ENCODE results near the gene PRR11.

Gene PRR11

GRCh38 chr17:59154721-59155438 lies 666 bp upstream of the PRR11 start, which contains the start of gene SKA2:
TSS of gene SKA2 (minus strand) at chr17:59155186. CDS start at chr17:59155163, 23 bp downstream.
- Histone ChIP-seq H4K8ac (ENCODE audit: low read length) (peak within 1 kb of the TSS; percentile 5), H3K9me3 (ENCODE audit: control insufficient read depth, low read length) (no peaks in the 10 kb centered on the region)
- peak; percentile 100 for DNase-seq

GRCh38 chr17:59160157-59161025 lies 4.8 kb downstream of the PRR11 start:
- H3K79me1 ChIP-seq (replicated peaks; ENCODE audit: low read length, poor library complexity, severe bottlenecking), result peaks cover 5% of the 10 kb centered on the region
- no peak overlapping the region for H4K91ac ChIP-seq (ENCODE audit: low read length)
- H3K18ac ChIP-seq (ENCODE audit: low read depth in 1 of 2, low read length in 2 of 2), result peak overlapping the region in 1 of 2 experiments; percentile 49
- no peaks in the 10 kb centered on the region for H3K4me1 ChIP-seq (ENCODE audit: control insufficient read depth, insufficient read depth, low read depth, low read length)
- no peak overlapping the region for H2BK5ac ChIP-seq (ENCODE audit: low read depth, low read length, poor library complexity, severe bottlenecking)
- H3K9me3 ChIP-seq (ENCODE audit: control insufficient read depth, low read length), result no peaks in the 10 kb centered on the region
- H2AK5ac ChIP-seq (ENCODE audit: low read length, severe bottlenecking), result peak overlapping the region; percentile 62
- H2BK15ac ChIP-seq (ENCODE audit: low read depth, poor library complexity, severe bottlenecking), result no peak overlapping the region
- no peak overlapping the region for H3K23ac ChIP-seq (ENCODE audit: low read length in 2 of 2)
- H3K4me3 ChIP-seq (ENCODE audit: insufficient read depth in 1 of 2, low read depth in 1 of 2, low read length in 2 of 2), result peak overlapping the region in 1 of 2 experiments; percentile 66
- H3K27ac ChIP-seq (ENCODE audit: low read length, poor library complexity, severe bottlenecking), result no peak overlapping the region
- H2BK12ac ChIP-seq (ENCODE audit: low read length in 2 of 2), result no peak overlapping the region
- H3K14ac ChIP-seq (ENCODE audit: low read length in 2 of 2), result no peak overlapping the region
- peak overlapping the region; percentile 34 for H2BK120ac ChIP-seq (ENCODE audit: low read depth, low read length)
- 98% methylated on average over 8 of the region's 9 CpGs for WGBS
- no peaks in the 10 kb centered on the region for H3K36me3 ChIP-seq (ENCODE audit: control insufficient read depth in 1 of 2, insufficient read depth in 2 of 2, low read depth in 1 of 2, low read length in 2 of 2)
- no peak overlapping the region for H2AFZ ChIP-seq (ENCODE audit: low read depth, low read length)
- no peak overlapping the region for H4K8ac ChIP-seq (ENCODE audit: low read length)
- no peak overlapping the region for H3K4ac ChIP-seq (ENCODE audit: low read depth in 1 of 2, low read length in 2 of 2)
- peak; percentile 47 for DNase-seq
- H3K27me3 ChIP-seq (ENCODE audit: control insufficient read depth in 1 of 2, insufficient read depth in 1 of 2, low read length in 2 of 2), result no peaks in the 10 kb centered on the region
- H3K4me2 ChIP-seq (ENCODE audit: low read length, poor library complexity, severe bottlenecking), result no peak overlapping the region
- H3K9ac ChIP-seq (ENCODE audit: low read length), result peak overlapping the region; percentile 70

More at GRCh38 chr17:59154721-59155438, 666 bp upstream of the PRR11 start, which contains the start of gene SKA2:
- H3K4me3 ChIP-seq (ENCODE audit: insufficient read depth in 1 of 2, low read depth in 1 of 2, low read length in 2 of 2), result peak within 1 kb of the TSS; percentile 64 to 89
- H3K4ac ChIP-seq (ENCODE audit: low read depth in 1 of 2, low read length in 2 of 2), result peak within 1 kb of the TSS in 1 of 2 experiments; percentile 78
- no peaks in the 10 kb centered on the region for H3K36me3 ChIP-seq (ENCODE audit: control insufficient read depth in 1 of 2, insufficient read depth in 2 of 2, low read depth in 1 of 2, low read length in 2 of 2)
- H3K23ac ChIP-seq (ENCODE audit: low read length in 2 of 2), result no peak within 1 kb of the TSS
- peak within 1 kb of the TSS; percentile 92 for H3K4me2 ChIP-seq (ENCODE audit: low read length, poor library complexity, severe bottlenecking)
- H2AFZ ChIP-seq (ENCODE audit: low read depth, low read length), result peak within 1 kb of the TSS; percentile 29
- peak within 1 kb of the TSS; percentile 87 for H3K27ac ChIP-seq (ENCODE audit: low read length, poor library complexity, severe bottlenecking)
- peak within 1 kb of the TSS; percentile 93 for H3K9ac ChIP-seq (ENCODE audit: low read length)
- no peaks in the 10 kb centered on the region for H3K79me1 ChIP-seq (replicated peaks; ENCODE audit: low read length, poor library complexity, severe bottlenecking)
- no peak within 1 kb of the TSS for H2AK5ac ChIP-seq (ENCODE audit: low read length, severe bottlenecking)
- H3K14ac ChIP-seq (ENCODE audit: low read length in 2 of 2), result no peak within 1 kb of the TSS
- H3K4me1 ChIP-seq (ENCODE audit: control insufficient read depth, insufficient read depth, low read depth, low read length), result peaks cover 5% of the 10 kb centered on the region
- peak within 1 kb of the TSS; percentile 18 for H4K91ac ChIP-seq (ENCODE audit: low read length)
- no peaks in the 10 kb centered on the region for H3K27me3 ChIP-seq (ENCODE audit: control insufficient read depth in 1 of 2, insufficient read depth in 1 of 2, low read length in 2 of 2)
- peak within 1 kb of the TSS in 1 of 2 experiments; percentile 54 for H2BK12ac ChIP-seq (ENCODE audit: low read length in 2 of 2)
- under 1% methylated on average over 39 of the region's 39 CpGs for WGBS
- peak within 1 kb of the TSS; percentile 19 for H2BK15ac ChIP-seq (ENCODE audit: low read depth, poor library complexity, severe bottlenecking)
- H2BK5ac ChIP-seq (ENCODE audit: low read depth, low read length, poor library complexity, severe bottlenecking), result peak within 1 kb of the TSS; percentile 50
- no peak within 1 kb of the TSS for H2BK120ac ChIP-seq (ENCODE audit: low read depth, low read length)
- peak within 1 kb of the TSS; percentile 10 to 61 for H3K18ac ChIP-seq (ENCODE audit: low read depth in 1 of 2, low read length in 2 of 2)

- H2BK120ac ChIP-seq (ENCODE audit: low read depth, low read length), result no peak overlapping the region
- no peak overlapping the region for H2BK5ac ChIP-seq (ENCODE audit: low read depth, low read length, poor library complexity, severe bottlenecking)
- 97% methylated on average over 2 of the region's 2 CpGs for WGBS
- no peaks in the 10 kb centered on the region for H3K27me3 ChIP-seq (ENCODE audit: control insufficient read depth in 1 of 2, insufficient read depth in 1 of 2, low read length in 2 of 2)
- no peak overlapping the region for H3K4me2 ChIP-seq (ENCODE audit: low read length, poor library complexity, severe bottlenecking)
- peaks cover 5% of the 10 kb centered on the region for H3K79me1 ChIP-seq (replicated peaks; ENCODE audit: low read length, poor library complexity, severe bottlenecking)
- H3K4ac ChIP-seq (ENCODE audit: low read depth in 1 of 2, low read length in 2 of 2), result no peak overlapping the region
- no peak overlapping the region for H3K27ac ChIP-seq (ENCODE audit: low read length, poor library complexity, severe bottlenecking)
- no peaks in the 10 kb centered on the region for H3K9me3 ChIP-seq (ENCODE audit: control insufficient read depth, low read length)
- no peak overlapping the region for H2BK12ac ChIP-seq (ENCODE audit: low read length in 2 of 2)
- no peak overlapping the region for H4K91ac ChIP-seq (ENCODE audit: low read length)
- DNase-seq, result no peak
- H3K18ac ChIP-seq (ENCODE audit: low read depth in 1 of 2, low read length in 2 of 2), result no peak overlapping the region
- H3K9ac ChIP-seq (ENCODE audit: low read length), result no peak overlapping the region
- no peak overlapping the region for H3K23ac ChIP-seq (ENCODE audit: low read length in 2 of 2)
- H3K36me3 ChIP-seq (ENCODE audit: control insufficient read depth in 1 of 2, insufficient read depth in 2 of 2, low read depth in 1 of 2, low read length in 2 of 2), result no peaks in the 10 kb centered on the region
- H3K4me1 ChIP-seq (ENCODE audit: control insufficient read depth, insufficient read depth, low read depth, low read length), result no peaks in the 10 kb centered on the region
- H3K4me3 ChIP-seq (ENCODE audit: insufficient read depth in 1 of 2, low read depth in 1 of 2, low read length in 2 of 2), result no peak overlapping the region
- H2AK5ac ChIP-seq (ENCODE audit: low read length, severe bottlenecking), result no peak overlapping the region
- no peak overlapping the region for H3K14ac ChIP-seq (ENCODE audit: low read length in 2 of 2)
- peak overlapping the region; percentile 41 for H4K8ac ChIP-seq (ENCODE audit: low read length)
- H2AFZ ChIP-seq (ENCODE audit: low read depth, low read length), result no peak overlapping the region
- H2BK15ac ChIP-seq (ENCODE audit: low read depth, poor library complexity, severe bottlenecking), result no peak overlapping the region
Observed at GRCh38 chr17:59161477-59161876, 5.9 kb downstream of the PRR11 start.

GRCh38 chr17:59165933-59166342 lies 10.4 kb downstream of the PRR11 start:
- Histone ChIP-seq H3K79me1 (replicated peaks; ENCODE audit: low read length, poor library complexity, severe bottlenecking) (peaks cover 6% of the 10 kb centered on the region), H3K14ac (ENCODE audit: low read length in 2 of 2) (no peak overlapping the region), H3K4me1 (ENCODE audit: control insufficient read depth, insufficient read depth, low read depth, low read length) (no peaks in the 10 kb centered on the region), H3K4me3 (ENCODE audit: insufficient read depth in 1 of 2, low read depth in 1 of 2, low read length in 2 of 2) (no peak overlapping the region), H3K23ac (ENCODE audit: low read length in 2 of 2) (no peak overlapping the region), H3K4me2 (ENCODE audit: low read length, poor library complexity, severe bottlenecking) (no peak overlapping the region), H3K9ac (ENCODE audit: low read length) (peak overlapping the region; percentile 34), H3K36me3 (ENCODE audit: control insufficient read depth in 1 of 2, insufficient read depth in 2 of 2, low read depth in 1 of 2, low read length in 2 of 2) (no peaks in the 10 kb centered on the region), H2BK5ac (ENCODE audit: low read depth, low read length, poor library complexity, severe bottlenecking) (no peak overlapping the region), H3K9me3 (ENCODE audit: control insufficient read depth, low read length) (no peaks in the 10 kb centered on the region), H2BK12ac (ENCODE audit: low read length in 2 of 2) (no peak overlapping the region), H4K8ac (ENCODE audit: low read length) (no peak overlapping the region), H4K91ac (ENCODE audit: low read length) (no peak overlapping the region), H2BK120ac (ENCODE audit: low read depth, low read length) (no peak overlapping the region), H2AK5ac (ENCODE audit: low read length, severe bottlenecking) (no peak overlapping the region), H3K4ac (ENCODE audit: low read depth in 1 of 2, low read length in 2 of 2) (no peak overlapping the region), H2BK15ac (ENCODE audit: low read depth, poor library complexity, severe bottlenecking) (no peak overlapping the region), H3K27me3 (ENCODE audit: control insufficient read depth in 1 of 2, insufficient read depth in 1 of 2, low read length in 2 of 2) (no peaks in the 10 kb centered on the region), H3K27ac (ENCODE audit: low read length, poor library complexity, severe bottlenecking) (peak overlapping the region; percentile 41), H3K18ac (ENCODE audit: low read depth in 1 of 2, low read length in 2 of 2) (no peak overlapping the region), H2AFZ (ENCODE audit: low read depth, low read length) (no peak overlapping the region)
- DNase-seq, result peak; percentile 70
- WGBS, result 70% methylated on average over 2 of the region's 2 CpGs

Data from mesenchymal stem cell (in vitro differentiated cells and primary cell).